ENCODE results near the gene BRD3OS. TPM values are rescaled to one million over a fixed set of nuclear protein-coding genes. Genes with fewer than 3 reads are reported as not detected.

Gene BRD3OS
- total RNA-seq, 3 donors from 2014 or later, result 3.6 to 17.6 (median 4.9) TPM

- no peak for ATAC-seq
- Histone ChIP-seq H3K4me1 (ENCODE audit: low read depth) (peaks cover 6% of the 10 kb centered on the region), H3K4me3 (no peak overlapping the region), H3K36me3 (ENCODE audit: low read depth) (no peaks in the 10 kb centered on the region), H3K9me3 (no peaks in the 10 kb centered on the region)
- intact Hi-C loops (cut with DNase I, micrococcal nuclease), result no loop called here
- no peak for TF ChIP-seq CTCF (IDR thresholded peaks at IDR 0.05)
- peak; percentile 37 to 71 (median 52) for DNase-seq
Observed at GRCh38 chr9:134026581-134026980, 1.3 kb downstream of the BRD3OS start.

- no peak for ATAC-seq
- Histone ChIP-seq H3K9me3 (no peaks in the 10 kb centered on the region), H3K4me1 (ENCODE audit: low read depth) (peaks cover 6% of the 10 kb centered on the region), H3K4me3 (no peak overlapping the region), H3K36me3 (ENCODE audit: low read depth) (peaks cover 3% of the 10 kb centered on the region)
- DNase-seq, result no peak
- TF ChIP-seq CTCF (IDR thresholded peaks at IDR 0.05), result no peak
- intact Hi-C loops (cut with DNase I, micrococcal nuclease), result no loop called here
Observed at GRCh38 chr9:134026981-134027380, 1.7 kb downstream of the BRD3OS start.

- no peak overlapping the region for H3K4me3 ChIP-seq
- no peaks in the 10 kb centered on the region for H3K9me3 ChIP-seq
- no peak for TF ChIP-seq CTCF (IDR thresholded peaks at IDR 0.05)
- peaks cover 3% of the 10 kb centered on the region for H3K36me3 ChIP-seq (ENCODE audit: low read depth)
- DNase-seq (no peak), ATAC-seq (no peak)
- H3K4me1 ChIP-seq (ENCODE audit: low read depth), result peaks cover 6% of the 10 kb centered on the region
- intact Hi-C loops (cut with DNase I, micrococcal nuclease), result no loop called here
Observed at GRCh38 chr9:134027561-134027960, 2.3 kb downstream of the BRD3OS start.

- Histone ChIP-seq H3K4me1 (ENCODE audit: low read depth) (peaks cover 6% of the 10 kb centered on the region), H3K9me3 (no peaks in the 10 kb centered on the region), H3K4me3 (no peak overlapping the region), H3K36me3 (ENCODE audit: low read depth) (peaks cover 3% of the 10 kb centered on the region)
- intact Hi-C loops (cut with DNase I, micrococcal nuclease), result no loop called here
- no peak for TF ChIP-seq CTCF (IDR thresholded peaks at IDR 0.05)
- no peak for ATAC-seq
- DNase-seq, result no peak
Observed at GRCh38 chr9:134028076-134028475, 2.8 kb downstream of the BRD3OS start.

GRCh38 chr9:134028575-134029247, 3.4 kb downstream of the BRD3OS start:
- Histone ChIP-seq H3K4me3 (no peak overlapping the region), H3K36me3 (ENCODE audit: low read depth) (peaks cover 3% of the 10 kb centered on the region), H3K4me1 (ENCODE audit: low read depth) (peaks cover 6% of the 10 kb centered on the region), H3K9me3 (no peaks in the 10 kb centered on the region)
- TF ChIP-seq CTCF (IDR thresholded peaks at IDR 0.05), result no peak
- ATAC-seq, result no peak
- intact Hi-C loops (cut with DNase I, micrococcal nuclease), result no loop called here
- DNase-seq, result no peak

All from mucosa of descending colon (tissue), 3 donors.